NT2/D1 (cell line): ENCODE data around the gene TBC1D19.
"Not testable (repeated sequence)": the region's sequence is repeated elsewhere in the genome, so short reads cannot be mapped to it uniquely, and the experiment has no call there.

Source experiments
- SUZ12 ChIP-seq: IDR thresholded peaks from 2 replicates; pipeline ENCODE4 v1.6.1; 2011; ENCODE audit not compliant: insufficient read length, insufficient read depth; ENCODE audit errors: extremely low read depth
- YY1 ChIP-seq: IDR thresholded peaks from 2 replicates; pipeline ENCODE4 v1.6.1; 2011; ENCODE audit not compliant: insufficient read length, insufficient read depth

- not testable (repeated sequence) for TF ChIP-seq SUZ12, YY1
These were observed 35.5 kb upstream of the TBC1D19 start for GRCh38 chr4:26548379-26548778.
